HG02759 (cell line): ENCODE measurements around the gene KIF1B.
"Not testable (repeated sequence)": the region's sequence is repeated elsewhere in the genome, so short reads cannot be mapped to it uniquely, and the experiment has no call there.

Experiments
- ATAC-seq: cut with Tn5 transposase; IDR thresholded peaks from one replicate; pipeline ENCODE4 v1.9.1; 2021; ENCODE audit warnings: mild to moderate bottlenecking, moderate library complexity; ENCODE audit not compliant: unreplicated experiment

Gene KIF1B

GRCh38 chr1:10421637-10422036, 211.3 kb downstream of the KIF1B start:
- no peak for ATAC-seq

DNA sequence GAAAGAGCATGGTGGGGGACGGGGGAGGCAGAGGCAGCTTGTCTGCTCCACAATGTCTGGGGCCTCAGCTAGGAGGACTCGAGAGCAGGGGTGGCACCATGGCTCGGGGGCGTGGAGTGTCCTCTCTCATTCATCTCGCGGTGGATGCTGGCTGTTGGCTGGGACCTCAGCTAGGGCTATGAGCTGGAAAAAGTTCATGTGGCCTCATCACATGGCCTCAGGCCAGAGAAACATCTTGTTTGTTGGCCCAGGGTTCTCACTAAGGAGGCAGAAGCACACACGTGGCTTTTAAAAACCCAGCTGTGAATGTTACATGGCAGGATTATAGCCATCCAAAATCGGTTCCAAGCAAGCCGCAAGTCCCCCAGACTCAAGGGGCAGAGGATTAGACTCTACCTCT, 213.7 kb downstream of the KIF1B start:
- ATAC-seq = no peak

DNA sequence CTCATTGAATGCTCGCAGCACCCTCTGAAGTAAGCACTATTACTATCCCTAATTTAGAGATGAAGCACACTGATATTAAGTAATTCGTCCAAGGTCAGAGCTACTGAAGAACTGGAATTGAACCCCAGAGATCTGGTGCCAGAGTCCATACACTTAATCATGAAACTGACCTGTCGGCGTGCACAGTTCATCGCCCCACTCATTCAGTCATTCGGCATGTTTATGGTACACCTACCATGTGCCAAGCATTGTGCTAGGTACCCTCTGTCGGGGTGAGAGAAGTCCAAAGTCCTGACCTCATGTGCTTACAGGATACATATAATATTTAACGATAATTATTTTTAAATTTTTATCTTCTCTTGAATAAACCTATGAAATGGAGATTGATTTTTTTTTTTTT, 214.3 kb downstream of the KIF1B start:
- no peak for ATAC-seq

DNA sequence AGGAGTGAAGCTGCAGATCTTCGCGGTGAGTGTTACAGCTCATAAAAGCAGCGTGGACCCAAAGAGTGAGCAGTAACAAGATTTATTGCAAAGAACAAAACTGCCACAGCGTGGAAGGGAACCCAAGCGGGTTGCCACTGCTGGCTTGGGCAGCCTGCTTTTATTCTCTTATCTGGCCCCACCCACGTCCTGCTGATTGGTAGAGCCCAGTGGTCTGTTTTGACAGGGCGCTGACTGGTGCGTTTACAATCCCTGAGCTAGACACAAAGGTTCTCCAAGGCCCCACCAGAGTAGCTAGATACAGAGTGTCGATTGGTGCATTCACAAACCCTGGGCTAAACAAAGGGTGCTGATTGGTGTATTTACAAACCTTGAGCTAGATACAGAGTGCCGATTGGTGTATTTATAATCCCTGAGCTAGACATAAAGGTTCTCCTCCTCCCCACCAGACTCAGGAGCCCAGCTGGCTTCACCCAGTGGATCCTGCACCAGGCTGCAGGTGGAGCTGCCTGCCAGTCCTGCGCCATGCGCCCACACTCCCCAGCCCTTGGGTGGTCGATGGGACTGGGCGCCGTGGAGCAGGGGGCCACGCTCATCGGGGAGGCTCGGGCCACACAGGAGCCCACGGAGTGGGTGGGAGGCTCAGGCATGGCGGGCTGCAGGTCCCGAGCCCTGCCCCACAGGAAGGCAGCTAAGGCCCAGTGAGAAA, 215.6 kb downstream of the KIF1B start:
- not testable (repeated sequence) for ATAC-seq

GRCh38 chr1:10426535-10426848, 216.1 kb downstream of the KIF1B start:
- ATAC-seq = not testable (repeated sequence)

- ATAC-seq = no peak
These were observed 218.6 kb downstream of the KIF1B start for GRCh38 chr1:10428984-10429383.

DNA sequence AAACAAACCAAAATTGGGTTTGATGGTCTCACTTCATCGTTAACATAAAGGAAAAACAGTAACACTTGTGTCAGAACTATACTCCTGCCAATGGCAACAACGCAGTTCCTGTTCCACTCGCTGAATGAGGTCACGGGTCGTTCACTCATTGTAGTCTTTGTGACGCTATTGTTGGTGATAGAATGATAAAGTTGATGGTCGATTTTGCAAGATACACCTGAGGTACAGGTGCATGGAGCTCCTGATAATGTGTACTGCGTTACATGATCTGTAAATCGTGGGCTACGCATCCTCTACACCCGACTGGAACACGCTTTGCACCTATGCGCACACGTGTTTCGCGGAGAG, 219.5 kb downstream of the KIF1B start:
- ATAC-seq = peak; percentile 8

DNA sequence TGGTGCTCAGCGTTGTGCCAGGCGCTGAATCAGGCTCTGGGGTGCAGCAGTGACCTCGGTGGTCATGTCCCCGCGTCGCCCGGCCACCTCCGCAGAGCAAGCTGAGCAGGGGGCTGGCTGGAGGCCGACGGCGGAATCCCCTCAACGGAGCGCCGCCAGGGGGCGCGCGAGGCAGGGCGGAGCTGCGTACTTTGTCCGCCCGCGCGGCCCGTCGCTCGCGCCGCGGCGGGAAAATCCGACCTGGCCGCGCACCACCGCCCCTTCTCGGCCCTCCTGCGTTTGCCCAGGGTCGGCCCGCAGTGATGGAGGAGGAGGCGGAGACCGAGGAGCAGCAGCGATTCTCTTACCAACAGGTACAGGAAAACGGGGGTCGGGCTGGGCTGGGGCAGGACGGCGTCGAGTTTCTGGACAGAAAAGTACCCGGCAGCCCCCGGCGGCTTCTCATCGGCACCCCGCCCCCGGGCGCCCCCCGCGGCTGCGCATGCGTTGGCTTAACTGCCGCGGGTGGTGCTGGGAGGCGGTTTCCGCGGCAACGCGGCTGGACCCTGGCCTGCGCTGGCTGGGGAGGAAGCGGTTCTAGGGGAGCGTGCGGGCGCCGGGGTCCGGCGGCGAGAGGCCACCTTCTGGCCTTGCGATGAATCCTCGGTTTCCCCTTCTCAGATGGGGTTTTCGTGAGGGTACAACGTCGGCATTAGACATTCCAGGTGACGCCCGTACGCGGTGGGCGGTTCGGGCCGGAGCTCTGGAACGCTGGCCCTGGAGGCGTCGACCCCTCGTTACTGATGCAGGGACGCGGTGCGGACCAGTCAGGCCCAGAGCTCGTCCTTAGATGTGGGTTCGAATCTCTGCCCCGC, 220.1 kb downstream of the KIF1B start, which contains the start of gene CENPS:
Gene CENPS, plus strand, starts transcription at position 218 of the 854 bp plus-strand sequence. Its CDS starts 85 bp downstream, at position 303.
- peak; percentile 85 for ATAC-seq
